Left colon (tissue), 2 donors: Measurements from ENCODE around the gene PLG. TPM values are rescaled to one million over a fixed set of nuclear protein-coding genes. Genes with fewer than 3 reads are reported as not detected.
A peak's percentile ranks its signal among the peaks of the same experiment; 100 is the strongest.
"Not testable (repeated sequence)": the region's sequence is repeated elsewhere in the genome, so short reads cannot be mapped to it uniquely, and the experiment has no call there.

ENCODE experiments used
- ATAC-seq: fragments of 200-7000 bp; cut with Tn5 transposase; one replicate; pipeline ENCODE4 v1.9.1; 2020; ENCODE audit warnings: mild to moderate bottlenecking, moderate library complexity
- DNase-seq, 2 donors: peaks; one replicate each; pipeline ENCODE4 v3.0.0-alpha.2; 2020
- intact Hi-C, 2 donors: fragments of 100-400 bp; cut with DNase I in 1 of 2; cut with micrococcal nuclease in 1 of 2; formaldehyde crosslinking; loops; one replicate each; pipeline versions ENCODE4 v1.11.2 to v1.14.0; 2022; cut with DNase I, micrococcal nuclease
- long read RNA-seq: library from polyadenylated mRNA; unstranded; transcript quantifications from one replicate; pipeline ENCODE4 v2.0.0, GENCODE V29; 2021
- total RNA-seq, 2 donors: library from RNA; stranded (reverse); fragmentation: NEBNext Ultra II Directional; extraction: Animal tissue kit (Norgen Biotek cat#: 25700); gene quantifications; one replicate each; pipeline ENCODE4 v1.2.1, GENCODE V29; 2021
- donor health status: DM: no; HTN: no; CAD: no.
- donor health status: DM: yes; HTN: yes; CAD: no.

The PLG gene
- not detected for total RNA-seq
- long read RNA-seq, result 0 reads

- DNase-seq, intact Hi-C loops, ATAC-seq: not testable (repeated sequence)
These were observed at the start of gene PLG for GRCh38 chr6:160701918-160702680. Gene PLG, plus strand, starts transcription at chr6:160702244. Its CDS starts 61 bp downstream, at chr6:160702305.

GRCh38 chr6:160659562-160659961 is 42.5 kb upstream of the PLG start:
- intact Hi-C loops, result no loop called here
- ATAC-seq (no peak), DNase-seq (no peak)

- intact Hi-C loops, result no loop called here
- DNase-seq (no peak), ATAC-seq (no peak)
These were observed 40.8 kb upstream of the PLG start for GRCh38 chr6:160661216-160661615.

- no peak for ATAC-seq
These were observed 39.6 kb upstream of the PLG start for GRCh38 chr6:160662429-160662828.

GRCh38 chr6:160662842-160663241 is 39.2 kb upstream of the PLG start:
- intact Hi-C loops, result no loop called here
- DNase-seq (no peak), ATAC-seq (no peak)

More at GRCh38 chr6:160662429-160662828, 39.6 kb upstream of the PLG start:
- intact Hi-C loops, result no loop called here
- no peak for DNase-seq

- ATAC-seq, intact Hi-C loops, DNase-seq: not testable (repeated sequence)
These were observed 37.8 kb upstream of the PLG start, which contains the start of gene LPA for GRCh38 chr6:160664198-160664597. Gene LPA, minus strand, starts transcription at chr6:160664275. Its CDS starts 61 bp downstream, at chr6:160664214.

GRCh38 chr6:160667639-160668481 is 34.2 kb upstream of the PLG start:
- DNase-seq (peak in 1 of 2 donors; percentile 18), ATAC-seq (peak; percentile 34)
- intact Hi-C loops, result no loop called here

GRCh38 chr6:160668589-160668988 is 33.5 kb upstream of the PLG start:
- intact Hi-C loops, result no loop called here
- ATAC-seq, result no peak
- DNase-seq, result no peak

GRCh38 chr6:160676418-160676817 is 25.6 kb upstream of the PLG start:
- ATAC-seq, DNase-seq, intact Hi-C loops: not testable (repeated sequence)

GRCh38 chr6:160678230-160678629 is 23.8 kb upstream of the PLG start:
- no peak for DNase-seq
- intact Hi-C loops, result no loop called here
- ATAC-seq, result no peak

- DNase-seq (no peak), ATAC-seq (no peak)
- intact Hi-C loops, result no loop called here
These were observed 23.2 kb upstream of the PLG start for GRCh38 chr6:160678744-160679401.

GRCh38 chr6:160679402-160679769 is 22.7 kb upstream of the PLG start:
- no peak for DNase-seq
- intact Hi-C loops, result no loop called here
- ATAC-seq, result no peak

- DNase-seq, intact Hi-C loops, ATAC-seq: not testable (repeated sequence)
These were observed 16.8 kb upstream of the PLG start for GRCh38 chr6:160685101-160685761.

GRCh38 chr6:160685762-160686450 is 16.1 kb upstream of the PLG start:
- ATAC-seq (no peak), DNase-seq (no peak)
- intact Hi-C loops, result no loop called here

- DNase-seq, result no peak
- ATAC-seq, result no peak
- intact Hi-C loops, result no loop called here
These were observed 11.6 kb upstream of the PLG start for GRCh38 chr6:160690458-160690857.

- intact Hi-C loops, result no loop called here
- DNase-seq, result no peak
- no peak for ATAC-seq
These were observed 10.4 kb upstream of the PLG start for GRCh38 chr6:160691617-160692016.

- no peak for DNase-seq
- ATAC-seq, result no peak
- intact Hi-C loops, result no loop called here
These were observed 9.6 kb upstream of the PLG start for GRCh38 chr6:160692369-160692959.

- ATAC-seq, intact Hi-C loops, DNase-seq: not testable (repeated sequence)
These were observed 7.0 kb upstream of the PLG start for GRCh38 chr6:160695025-160695424.
